ENCODE results near the gene VSTM4.

VSTM4 gene

GRCh38 chr10:49091450-49092210 lies 23.7 kb downstream of the VSTM4 start:
- no peak for DNase-seq (ENCODE audit: low read depth)

GRCh38 chr10:49090696-49091380 lies 24.5 kb downstream of the VSTM4 start:
- no peak for DNase-seq (ENCODE audit: low read depth)

- no peak for DNase-seq (ENCODE audit: low read depth)
These were observed 25.1 kb downstream of the VSTM4 start for GRCh38 chr10:49090189-49090575.

GRCh38 chr10:49089557-49090188 lies 25.6 kb downstream of the VSTM4 start:
- DNase-seq (ENCODE audit: low read depth): no peak

- DNase-seq (ENCODE audit: low read depth): no peak
These were observed 26.2 kb downstream of the VSTM4 start for GRCh38 chr10:49089152-49089551.

GRCh38 chr10:49086889-49087288 lies 28.4 kb downstream of the VSTM4 start:
- DNase-seq (ENCODE audit: low read depth): no peak

- DNase-seq (ENCODE audit: low read depth): no peak
These were observed 32.1 kb downstream of the VSTM4 start for GRCh38 chr10:49083261-49083660.

- DNase-seq (ENCODE audit: low read depth): no peak
These were observed 32.6 kb downstream of the VSTM4 start for GRCh38 chr10:49082766-49083165.

GRCh38 chr10:49081547-49082275 lies 33.6 kb downstream of the VSTM4 start:
- no peak for DNase-seq (ENCODE audit: low read depth)

GRCh38 chr10:49080965-49081364 lies 34.4 kb downstream of the VSTM4 start:
- DNase-seq (ENCODE audit: low read depth): no peak

- no peak for DNase-seq (ENCODE audit: low read depth)
These were observed 35.3 kb downstream of the VSTM4 start for GRCh38 chr10:49080071-49080470.

GRCh38 chr10:49079499-49079898 lies 35.8 kb downstream of the VSTM4 start:
- no peak for DNase-seq (ENCODE audit: low read depth)

GRCh38 chr10:49079072-49079471 lies 36.2 kb downstream of the VSTM4 start:
- no peak for DNase-seq (ENCODE audit: low read depth)

GRCh38 chr10:49078433-49078832 lies 36.9 kb downstream of the VSTM4 start:
- no peak for DNase-seq (ENCODE audit: low read depth)

GRCh38 chr10:49076741-49077521 lies 38.4 kb downstream of the VSTM4 start:
- no peak for DNase-seq (ENCODE audit: low read depth)

- DNase-seq (ENCODE audit: low read depth): no peak
These were observed 39.0 kb downstream of the VSTM4 start for GRCh38 chr10:49076319-49076718.

- no peak for DNase-seq (ENCODE audit: low read depth)
These were observed 39.6 kb downstream of the VSTM4 start for GRCh38 chr10:49075743-49076142.

- no peak for DNase-seq (ENCODE audit: low read depth)
These were observed 40.3 kb downstream of the VSTM4 start for GRCh38 chr10:49074836-49075682.

GRCh38 chr10:49072166-49072885 lies 43.0 kb downstream of the VSTM4 start:
- DNase-seq (ENCODE audit: low read depth): no peak

GRCh38 chr10:49071160-49071761 lies 44.1 kb downstream of the VSTM4 start:
- DNase-seq (ENCODE audit: low read depth): no peak
